ENCODE measurements around the gene SLC7A11.

The SLC7A11 gene

GRCh38 chr4:138161351-138161750 lies 80.8 kb downstream of the SLC7A11 start:
- DNase-seq (ENCODE audit: low read depth), result no peak

GRCh38 chr4:138158746-138159297 lies 83.3 kb downstream of the SLC7A11 start:
- no peak for DNase-seq (ENCODE audit: low read depth)

GRCh38 chr4:138140879-138141278 lies 101.3 kb downstream of the SLC7A11 start:
- DNase-seq (ENCODE audit: low read depth), result no peak

GRCh38 chr4:138138774-138139173 lies 103.4 kb downstream of the SLC7A11 start:
- DNase-seq (ENCODE audit: low read depth), result no peak

- no peak for DNase-seq (ENCODE audit: low read depth)
Observed at GRCh38 chr4:138135610-138136009, 106.5 kb downstream of the SLC7A11 start.

GRCh38 chr4:138118270-138118669 lies 123.9 kb downstream of the SLC7A11 start:
- no peak for DNase-seq (ENCODE audit: low read depth)

- DNase-seq (ENCODE audit: low read depth), result no peak
Observed at GRCh38 chr4:138115053-138115452, 127.1 kb downstream of the SLC7A11 start.

- DNase-seq (ENCODE audit: low read depth), result no peak
Observed at GRCh38 chr4:138114434-138114833, 127.7 kb downstream of the SLC7A11 start.
